CD4-positive, alpha-beta T cell treated with Interleukin-6 for 4 hours (primary cell): ENCODE results near the gene TNS3.

Experiments
- DNase-seq: peaks from one replicate; pipeline ENCODE4 v3.0.0-alpha.2; 2020; ENCODE audit warnings: mixed read lengths

TNS3 gene

GRCh38 chr7:47518827-47519226 lies 63.1 kb downstream of the TNS3 start:
- no peak for DNase-seq

GRCh38 chr7:47517821-47518480 lies 64.0 kb downstream of the TNS3 start:
- DNase-seq, result no peak

- no peak for DNase-seq
Measured at GRCh38 chr7:47516985-47517600, 64.8 kb downstream of the TNS3 start.

DNA sequence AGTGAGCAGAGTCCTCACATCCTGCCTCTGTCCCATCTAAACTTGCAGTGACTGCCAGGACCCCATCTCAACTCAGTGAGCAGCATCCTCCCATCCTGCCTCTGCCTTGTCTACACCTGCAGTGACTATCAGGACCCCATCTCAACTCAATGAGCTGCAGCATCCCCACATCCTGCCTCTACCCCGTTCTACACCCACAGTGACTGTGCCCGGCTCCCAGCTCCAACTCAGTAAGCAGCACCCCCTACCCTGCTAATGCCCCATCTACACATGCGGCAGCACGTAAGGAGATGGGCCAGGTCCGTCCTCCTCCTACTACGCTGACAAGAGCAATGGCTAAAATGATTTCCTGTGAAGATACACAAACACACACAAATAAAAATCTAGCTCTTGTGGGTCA lies 65.5 kb downstream of the TNS3 start:
- DNase-seq, result no peak

- no peak for DNase-seq
Measured at GRCh38 chr7:47515305-47515834, 66.5 kb downstream of the TNS3 start.

- DNase-seq, result no peak
Measured at GRCh38 chr7:47514818-47515217, 67.1 kb downstream of the TNS3 start.

GRCh38 chr7:47514367-47514766 lies 67.5 kb downstream of the TNS3 start:
- DNase-seq, result no peak

DNA sequence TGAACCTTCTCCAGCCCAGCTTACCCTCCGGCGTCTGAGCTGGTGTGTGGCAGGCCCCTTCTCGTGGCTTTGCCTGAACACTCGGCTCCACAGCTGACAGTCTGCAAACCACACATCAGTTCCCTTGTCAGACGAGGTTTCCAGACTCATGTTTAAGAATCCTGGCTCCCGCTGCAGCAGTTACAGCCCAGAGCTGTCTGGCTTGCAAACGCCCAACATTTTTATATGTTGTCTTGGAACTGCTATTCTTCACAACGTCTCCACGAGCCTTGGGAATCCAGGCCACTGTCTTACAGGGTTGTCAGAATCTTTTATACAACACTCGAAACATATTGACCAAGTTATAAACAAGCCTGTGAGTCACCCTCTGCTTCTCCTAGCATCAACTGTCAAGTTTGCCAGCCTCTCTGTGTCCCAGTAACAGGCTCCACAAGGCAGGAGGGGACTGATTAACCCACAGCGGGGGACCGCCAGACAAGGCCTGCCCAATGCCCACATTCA lies 68.1 kb downstream of the TNS3 start:
- no peak for DNase-seq

DNA sequence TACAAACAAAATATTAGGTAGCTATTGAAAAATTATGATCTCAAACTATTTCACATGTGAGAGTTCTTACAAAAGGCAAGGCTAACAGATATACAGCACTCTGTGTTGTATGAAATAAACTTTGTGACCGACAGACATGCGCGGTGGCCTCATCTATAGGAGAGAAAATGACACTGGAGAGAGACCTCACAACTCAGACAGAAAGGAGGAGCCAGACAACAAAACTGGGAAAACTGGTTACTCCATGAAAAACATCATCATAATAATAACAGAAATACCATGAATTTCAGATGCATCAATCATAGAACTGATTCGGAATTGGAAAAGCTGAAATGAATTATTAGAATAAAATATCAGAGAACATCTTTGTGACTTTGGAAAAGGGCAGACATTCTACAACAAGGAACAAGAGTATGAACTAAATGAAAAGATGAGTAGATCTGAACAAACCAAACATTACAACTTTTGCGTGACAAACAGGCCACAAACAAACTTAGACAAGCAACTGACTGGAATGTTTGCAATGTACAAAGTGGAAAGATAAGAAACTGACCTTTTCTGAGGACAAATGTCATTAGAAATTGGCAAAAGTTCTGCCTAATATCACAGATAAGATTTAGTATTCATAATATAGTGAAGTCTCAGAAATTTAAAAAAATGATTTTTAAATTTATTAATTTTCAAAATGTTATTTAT lies 69.3 kb downstream of the TNS3 start:
- DNase-seq, result no peak

- DNase-seq, result no peak
Measured at GRCh38 chr7:47511699-47512370, 70.1 kb downstream of the TNS3 start.

GRCh38 chr7:47510786-47511185 lies 71.1 kb downstream of the TNS3 start:
- DNase-seq, result no peak

GRCh38 chr7:47510192-47510591 lies 71.7 kb downstream of the TNS3 start:
- DNase-seq, result no peak

GRCh38 chr7:47509571-47509970 lies 72.3 kb downstream of the TNS3 start:
- DNase-seq, result no peak

GRCh38 chr7:47508389-47509380 lies 73.2 kb downstream of the TNS3 start:
- DNase-seq, result no peak

- DNase-seq, result no peak
Measured at GRCh38 chr7:47507522-47507921, 74.4 kb downstream of the TNS3 start.

DNA sequence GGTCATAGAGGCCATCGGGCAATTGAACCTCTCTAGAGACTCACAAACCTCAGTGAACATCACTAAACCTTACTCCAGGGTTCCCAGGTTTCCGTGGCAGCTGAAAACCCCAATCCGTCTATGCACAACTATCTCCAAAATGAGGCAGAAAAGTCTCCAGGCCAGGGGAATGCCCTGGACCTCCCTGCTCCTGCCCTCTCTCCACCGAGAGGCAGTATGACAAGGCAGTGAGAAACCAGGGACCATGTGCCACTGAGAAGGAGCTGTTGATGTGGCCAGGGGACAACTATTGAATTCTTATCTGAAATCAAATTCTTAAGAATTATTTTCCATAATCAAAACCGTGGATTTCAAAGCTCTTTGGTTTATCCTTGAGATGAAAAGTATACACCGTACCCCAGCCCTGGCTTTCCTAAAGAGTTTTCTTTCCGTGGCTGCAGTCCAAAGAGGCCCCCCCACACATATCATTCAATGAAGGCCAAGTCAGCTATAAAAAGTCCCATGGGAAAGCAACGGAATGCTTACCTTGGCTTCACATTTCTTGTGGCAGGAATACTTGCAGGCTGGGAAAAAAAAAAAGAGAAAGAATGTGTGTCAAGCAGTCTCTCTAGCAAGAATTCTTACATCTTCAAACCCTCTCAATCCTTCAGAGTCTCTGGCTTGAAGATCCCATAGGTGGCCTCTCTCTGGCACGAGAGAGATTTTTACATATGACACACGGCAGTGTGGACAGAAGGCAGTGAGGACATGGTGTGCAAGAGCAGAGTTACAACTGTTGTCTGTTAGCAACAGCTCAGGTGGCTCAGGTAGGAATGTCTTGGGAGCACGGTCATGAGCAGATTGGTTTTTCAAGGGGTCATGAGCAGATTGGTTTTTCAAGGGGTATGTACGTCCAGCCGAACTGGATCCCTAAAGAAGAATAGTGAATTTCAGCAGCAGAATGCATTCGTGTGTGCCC lies 75.2 kb downstream of the TNS3 start:
- no peak for DNase-seq

GRCh38 chr7:47505312-47506007 lies 76.5 kb downstream of the TNS3 start:
- DNase-seq, result no peak

GRCh38 chr7:47504551-47505311 lies 77.2 kb downstream of the TNS3 start:
- no peak for DNase-seq

- no peak for DNase-seq
Measured at GRCh38 chr7:47503281-47503680, 78.6 kb downstream of the TNS3 start.
